Measurements from ENCODE around the gene RASGRF2. TPM values are rescaled to one million over a fixed set of nuclear protein-coding genes. Genes with fewer than 3 reads are reported as not detected.
A peak's percentile ranks its signal among the peaks of the same experiment; 100 is the strongest.
"Not testable (repeated sequence)": the region's sequence is repeated elsewhere in the genome, so short reads cannot be mapped to it uniquely, and the experiment has no call there.

The RASGRF2 gene
- polyA plus RNA-seq, 1 donor = 2.3 TPM

- DNase-seq = no peak
Observed at GRCh38 chr5:81069990-81070389, 109.8 kb downstream of the RASGRF2 start.

GRCh38 chr5:81070571-81071255 is 110.5 kb downstream of the RASGRF2 start:
- DNase-seq = no peak

- no peak for DNase-seq
Observed at GRCh38 chr5:81075041-81075440, 114.9 kb downstream of the RASGRF2 start.

- no peak for DNase-seq
Observed at GRCh38 chr5:81077105-81077504, 116.9 kb downstream of the RASGRF2 start.

- DNase-seq = no peak
Observed at GRCh38 chr5:81078930-81079329, 118.8 kb downstream of the RASGRF2 start.

GRCh38 chr5:81080809-81081460 is 120.8 kb downstream of the RASGRF2 start:
- no peak for DNase-seq

- DNase-seq = no peak
Observed at GRCh38 chr5:81081461-81081835, 121.3 kb downstream of the RASGRF2 start.

- no peak for DNase-seq
Observed at GRCh38 chr5:81086881-81087281, 126.7 kb downstream of the RASGRF2 start.

GRCh38 chr5:81091199-81091598 is 131.0 kb downstream of the RASGRF2 start:
- no peak for DNase-seq

GRCh38 chr5:81093536-81094196 is 133.5 kb downstream of the RASGRF2 start:
- DNase-seq = no peak

- no peak for DNase-seq
Observed at GRCh38 chr5:81095835-81096234, 135.7 kb downstream of the RASGRF2 start.

- no peak for DNase-seq
Observed at GRCh38 chr5:81097713-81098112, 137.6 kb downstream of the RASGRF2 start.

- no peak for DNase-seq
Observed at GRCh38 chr5:81105261-81105877, 145.2 kb downstream of the RASGRF2 start.

- DNase-seq = no peak
Observed at GRCh38 chr5:81115261-81115660, 155.1 kb downstream of the RASGRF2 start.

GRCh38 chr5:81117566-81117965 is 157.4 kb downstream of the RASGRF2 start:
- DNase-seq = no peak

- no peak for DNase-seq
Observed at GRCh38 chr5:81121273-81121672, 161.1 kb downstream of the RASGRF2 start.

- peak; percentile 6 for DNase-seq
Observed at GRCh38 chr5:81121836-81122630, 161.9 kb downstream of the RASGRF2 start.

GRCh38 chr5:81124689-81125088 is 164.5 kb downstream of the RASGRF2 start:
- DNase-seq = not testable (repeated sequence)

GRCh38 chr5:81125959-81126358 is 165.8 kb downstream of the RASGRF2 start:
- no peak for DNase-seq

GRCh38 chr5:81128416-81128815 is 168.3 kb downstream of the RASGRF2 start:
- no peak for DNase-seq

- no peak for DNase-seq
Observed at GRCh38 chr5:81132381-81132780, 172.2 kb downstream of the RASGRF2 start.

GRCh38 chr5:81134066-81134465 is 173.9 kb downstream of the RASGRF2 start:
- DNase-seq = no peak

Measured in left kidney (tissue), 2 donors.